Activated CD4-positive, alpha-beta T cell treated with anti-CD3 and anti-CD28 coated beads for 36 hours (primary cell): ENCODE results near the gene ZNF701. TPM values are rescaled to one million over a fixed set of nuclear protein-coding genes. Genes with fewer than 3 reads are reported as not detected.
"Not testable (repeated sequence)": the region's sequence is repeated elsewhere in the genome, so short reads cannot be mapped to it uniquely, and the experiment has no call there.

ENCODE experiments used
- ATAC-seq: fragments of 200-7000 bp; cut with Tn5 transposase; one replicate; pipeline ENCODE4 v1.10.0; 2021; ENCODE audit warnings: mild to moderate bottlenecking, moderate library complexity
- CTCF ChIA-PET: fragments of 350-600 bp; sonication (Branson Sonifier 250); formaldehyde crosslinking; loops from one replicate; lab custom pipeline; 2021; ENCODE audit warnings: antibody characterized with exemption; lab: Charles Lee
- POLR2A ChIA-PET: fragments of 350-600 bp; sonication (Branson Sonifier 250); formaldehyde crosslinking; loops from one replicate; lab custom pipeline; 2021; ENCODE audit warnings: antibody characterized with exemption, inconsistent platforms; lab: Charles Lee
- DNase-seq: peaks from one replicate; pipeline ENCODE4 v3.0.0-alpha.2; 2020
- H3K27ac Mint-ChIP-seq: one replicate; pipeline ENCODE4 v1.8.0; 2021; ENCODE audit warnings: mixed read lengths
- H3K27me3 Mint-ChIP-seq: one replicate; pipeline ENCODE4 v1.8.0; 2021; ENCODE audit warnings: mixed read lengths
- H3K36me3 Mint-ChIP-seq: one replicate; pipeline ENCODE4 v1.8.0; 2021; ENCODE audit warnings: low read depth, mixed read lengths
- H3K4me1 Mint-ChIP-seq: one replicate; pipeline ENCODE4 v1.8.0; 2021; ENCODE audit warnings: mixed read lengths
- H3K4me3 Mint-ChIP-seq: one replicate; pipeline ENCODE4 v1.8.0; 2021; ENCODE audit warnings: mild to moderate bottlenecking, moderate library complexity, mixed read lengths
- H3K9me3 Mint-ChIP-seq: one replicate; pipeline ENCODE4 v1.8.0; 2021; ENCODE audit warnings: low read depth, mixed read lengths
- intact Hi-C, 2 experiments: fragments of 100-400 bp; cut with DNase I in 1 of 2; cut with micrococcal nuclease in 1 of 2; formaldehyde crosslinking; loops; one replicate each; pipeline versions ENCODE4 v1.14.2 to v1.15.1; 2022 to 2024; cut with DNase I, micrococcal nuclease
- total RNA-seq, 2 experiments: library from RNA; stranded (reverse); gene quantifications; one replicate each; pipeline ENCODE4 v1.2.3, GENCODE V29; 2021

ZNF701 gene
- total RNA-seq, 2 experiments from 2014 or later: 19.0 to 21.5 TPM

GRCh38 chr19:52602941-52603340 lies 32.9 kb downstream of the ZNF701 start:
- H3K27me3 Mint-ChIP-seq: no peaks in the 10 kb centered on the region
- peaks cover 27% of the 10 kb centered on the region for H3K4me1 Mint-ChIP-seq
- CTCF ChIA-PET: no interaction called here
- H3K9me3 Mint-ChIP-seq: peaks cover 31% of the 10 kb centered on the region
- no peak overlapping the region for H3K4me3 Mint-ChIP-seq
- POLR2A ChIA-PET: no interaction called here
- peaks cover 56% of the 10 kb centered on the region for H3K36me3 Mint-ChIP-seq
- intact Hi-C loops: loop anchor here in 1 of 2 experiments (5.0 kb wide), 1 partner anchor 356 kb away; no protein-coding TSS in a partner anchor
- DNase-seq (no peak), ATAC-seq (no peak)
- no peak overlapping the region for H3K27ac Mint-ChIP-seq

GRCh38 chr19:52603558-52604207 lies 33.6 kb downstream of the ZNF701 start:
- ATAC-seq (no peak), DNase-seq (no peak)
- peaks cover 60% of the 10 kb centered on the region for H3K36me3 Mint-ChIP-seq
- POLR2A ChIA-PET: interaction anchor here (0.8 kb wide), 1 partner anchor 791 kb away, joined by 4 read pairs; the partner anchor contains the start of gene ZNF765
- H3K4me3 Mint-ChIP-seq: no peak overlapping the region
- H3K27me3 Mint-ChIP-seq: no peaks in the 10 kb centered on the region
- intact Hi-C loops: loop anchor here in 1 of 2 experiments (5.0 kb wide), 1 partner anchor 356 kb away; no protein-coding TSS in a partner anchor
- peaks cover 32% of the 10 kb centered on the region for H3K9me3 Mint-ChIP-seq
- H3K4me1 Mint-ChIP-seq: peaks cover 27% of the 10 kb centered on the region
- CTCF ChIA-PET: interaction anchor here (0.5 to 0.6 kb wide), 3 partner anchors 52 to 497 kb away, joined by 3 read pairs; no protein-coding TSS in a partner anchor
- H3K27ac Mint-ChIP-seq: no peak overlapping the region

- ATAC-seq (no peak), DNase-seq (no peak)
- Mint-ChIP-seq H3K27ac (no peak overlapping the region), H3K9me3 (peaks cover 49% of the 10 kb centered on the region), H3K4me3 (no peak overlapping the region), H3K36me3 (peaks cover 89% of the 10 kb centered on the region), H3K27me3 (no peaks in the 10 kb centered on the region), H3K4me1 (no peaks in the 10 kb centered on the region)
- intact Hi-C loops: no loop called here
- ChIA-PET CTCF (no interaction called here), POLR2A (no interaction called here)
Observed at GRCh38 chr19:52613299-52613906, 43.3 kb downstream of the ZNF701 start.

- peaks cover 6% of the 10 kb centered on the region for H3K4me1 Mint-ChIP-seq
- intact Hi-C loops: no loop called here
- H3K9me3 Mint-ChIP-seq: peaks cover 26% of the 10 kb centered on the region
- H3K4me3 Mint-ChIP-seq: no peak overlapping the region
- no peak for DNase-seq
- peak overlapping the region; percentile 2 for H3K27ac Mint-ChIP-seq
- ChIA-PET POLR2A (no interaction called here), CTCF (no interaction called here)
- peaks cover 33% of the 10 kb centered on the region for H3K36me3 Mint-ChIP-seq
- no peaks in the 10 kb centered on the region for H3K27me3 Mint-ChIP-seq
- no peak for ATAC-seq
Observed at GRCh38 chr19:52621376-52621775, 51.3 kb downstream of the ZNF701 start.

- ATAC-seq (no peak), DNase-seq (no peak)
- no peak overlapping the region for H3K4me3 Mint-ChIP-seq
- ChIA-PET CTCF (interaction anchor here (0.6 kb wide), 1 partner anchor 965 kb away, joined by 3 read pairs; no protein-coding TSS in a partner anchor), POLR2A (no interaction called here)
- no peaks in the 10 kb centered on the region for H3K27me3 Mint-ChIP-seq
- H3K27ac Mint-ChIP-seq: no peak overlapping the region
- intact Hi-C loops: no loop called here
- peaks cover 19% of the 10 kb centered on the region for H3K9me3 Mint-ChIP-seq
- H3K4me1 Mint-ChIP-seq: peaks cover 6% of the 10 kb centered on the region
- H3K36me3 Mint-ChIP-seq: peaks cover 25% of the 10 kb centered on the region
Observed at GRCh38 chr19:52622261-52622660, 52.2 kb downstream of the ZNF701 start.

GRCh38 chr19:52626915-52627314 lies 56.8 kb downstream of the ZNF701 start:
- Mint-ChIP-seq H3K9me3 (peaks cover 15% of the 10 kb centered on the region), H3K4me1 (peaks cover 2% of the 10 kb centered on the region), H3K27ac (no peak overlapping the region), H3K27me3 (no peaks in the 10 kb centered on the region), H3K4me3 (no peak overlapping the region), H3K36me3 (peaks cover 37% of the 10 kb centered on the region)
- ATAC-seq (no peak), DNase-seq (no peak)
- ChIA-PET CTCF (no interaction called here), POLR2A (no interaction called here)
- intact Hi-C loops: no loop called here

- intact Hi-C loops, H3K4me3 Mint-ChIP-seq, ATAC-seq, H3K27ac Mint-ChIP-seq, H3K27me3 Mint-ChIP-seq, DNase-seq, CTCF ChIA-PET, POLR2A ChIA-PET, H3K4me1 Mint-ChIP-seq: not testable (repeated sequence)
- Mint-ChIP-seq H3K9me3 (peaks cover 12% of the 10 kb centered on the region), H3K36me3 (peaks cover 38% of the 10 kb centered on the region)
Observed at GRCh38 chr19:52627441-52627840, 57.4 kb downstream of the ZNF701 start.

- ChIA-PET POLR2A (no interaction called here), CTCF (no interaction called here)
- ATAC-seq: no peak
- Mint-ChIP-seq H3K36me3 (peaks cover 29% of the 10 kb centered on the region), H3K9me3 (peaks cover 4% of the 10 kb centered on the region), H3K27ac (peak overlapping the region; percentile 20), H3K27me3 (no peaks in the 10 kb centered on the region), H3K4me3 (peak overlapping the region; percentile 92), H3K4me1 (peaks cover 15% of the 10 kb centered on the region)
- DNase-seq: no peak
- intact Hi-C loops: loop anchor here in 1 of 2 experiments (5.0 kb wide), 1 partner anchor 261 kb away; the partner anchor contains the start of gene ZNF320
Observed at GRCh38 chr19:52635786-52636570, 65.9 kb downstream of the ZNF701 start.

Other genes with a start within 250 kb of the ZNF701 start
- 1 to 10 TPM; 2.3 to 3.3 TPM for gene ZNF610, start 234.0 kb upstream of the ZNF701 start, total RNA-seq
- gene ZNF880, start 200.4 kb upstream of the ZNF701 start, total RNA-seq: 10 to 100 TPM; 11.5 to 13.7 TPM
- gene ZNF528, start 172.4 kb upstream of the ZNF701 start, total RNA-seq: 1 to 10 TPM; 8.2 to 8.6 TPM
- gene ZNF534, start 141.1 kb upstream of the ZNF701 start, total RNA-seq: under 1 TPM in 1 of 2 experiments, not detected in 1; 0.09 TPM
- 1 to 10 TPM in 1 of 2 experiments, under 1 TPM in 1; 0.77 to 1.1 TPM for gene ZNF578, start 116.7 kb upstream of the ZNF701 start, total RNA-seq
- gene ZNF808, start 42.6 kb upstream of the ZNF701 start, total RNA-seq: 10 to 100 TPM; 25.7 to 29.9 TPM
- gene ZNF83, start 68.1 kb downstream of the ZNF701 start, total RNA-seq: 10 to 100 TPM; 23.8 to 27.5 TPM
- gene ZNF611, start 164.8 kb downstream of the ZNF701 start, total RNA-seq: 10 to 100 TPM; 20.6 to 22.9 TPM
- 10 to 100 TPM; 10.6 to 14.3 TPM for gene ZNF600, start 216.5 kb downstream of the ZNF701 start, total RNA-seq